ENCODE results near the gene GPR35. TPM values are rescaled to one million over a fixed set of nuclear protein-coding genes. Genes with fewer than 3 reads are reported as not detected.

GPR35 gene
- total RNA-seq, 1 experiment from 2014 or later, result 4.2 TPM

- Histone ChIP-seq H3K27ac (ENCODE audit: low read depth, low read length) (no peak overlapping the region), H3K9me3 (ENCODE audit: control insufficient read depth in 1 of 2, insufficient read depth in 1 of 2, low read depth in 1 of 2, low read length in 2 of 2) (no peaks in the 10 kb centered on the region), H3K9me2 (ENCODE audit: insufficient read depth) (no peaks in the 10 kb centered on the region), H3K4me2 (ENCODE audit: low read length) (no peak overlapping the region), H3K4me3 (replicated peaks in 1 of 2; ENCODE audit: low read depth in 1 of 2, low read length in 2 of 2) (no peak overlapping the region), H3K79me2 (ENCODE audit: insufficient read depth, low read length) (peaks cover 13% of the 10 kb centered on the region), H3K27me3 (ENCODE audit: insufficient read depth, low read length) (no peaks in the 10 kb centered on the region), H4K20me1 (ENCODE audit: insufficient read depth) (no peaks in the 10 kb centered on the region), H3K36me3 (ENCODE audit: control insufficient read depth in 1 of 2, insufficient read depth in 2 of 2, low read length in 2 of 2) (peaks cover 3 to 9% of the 10 kb centered on the region in 2 experiments; a peak in 3 of 4 replicates), H3K4me1 (ENCODE audit: control insufficient read depth in 1 of 2, insufficient read depth in 2 of 2, low read length in 2 of 2) (no peaks in the 10 kb centered on the region), H2AFZ (ENCODE audit: low read depth, low read length, poor library complexity, severe bottlenecking) (no peak overlapping the region), H3K9ac (ENCODE audit: low read length) (no peak overlapping the region)
- ChIA-PET RAD21 (ENCODE audit: low non-redundant PET in 1 of 2, low total read pairs in 2 of 2, uncharacterized antibody in 2 of 2, unreplicated experiment in 2 of 2) (no interaction called here), CTCF (no interaction called here), POLR2A (no interaction called here)
- BruUV-seq (replicated peaks), result no TSS peak
- no peak for ATAC-seq
- TF ChIP-seq REST (IDR thresholded peaks at IDR 0.05; ENCODE audit: low read depth) (no peak), SRF (IDR thresholded peaks at IDR 0.05; ENCODE audit: low read depth) (no peak), CBX3 (IDR thresholded peaks at IDR 0.05; ENCODE audit: low read depth) (no peak), EZH2phosphoT487 (IDR thresholded peaks at IDR 0.05; ENCODE audit: borderline replicate concordance) (no peak), TCF7L2 (IDR thresholded peaks at IDR 0.05; ENCODE audit: borderline replicate concordance, extremely low read depth, insufficient read depth, insufficient read length) (no peak), SIN3A (IDR thresholded peaks at IDR 0.05; ENCODE audit: low read depth) (no peak), ZNF274 (IDR thresholded peaks at IDR 0.05; ENCODE audit: low read depth, low read length) (no peak), EZH2 (IDR thresholded peaks at IDR 0.05) (no peak), EGR1 (IDR thresholded peaks at IDR 0.05; ENCODE audit: low read depth) (no peak)
- TF ChIP-seq, protein P1, sequence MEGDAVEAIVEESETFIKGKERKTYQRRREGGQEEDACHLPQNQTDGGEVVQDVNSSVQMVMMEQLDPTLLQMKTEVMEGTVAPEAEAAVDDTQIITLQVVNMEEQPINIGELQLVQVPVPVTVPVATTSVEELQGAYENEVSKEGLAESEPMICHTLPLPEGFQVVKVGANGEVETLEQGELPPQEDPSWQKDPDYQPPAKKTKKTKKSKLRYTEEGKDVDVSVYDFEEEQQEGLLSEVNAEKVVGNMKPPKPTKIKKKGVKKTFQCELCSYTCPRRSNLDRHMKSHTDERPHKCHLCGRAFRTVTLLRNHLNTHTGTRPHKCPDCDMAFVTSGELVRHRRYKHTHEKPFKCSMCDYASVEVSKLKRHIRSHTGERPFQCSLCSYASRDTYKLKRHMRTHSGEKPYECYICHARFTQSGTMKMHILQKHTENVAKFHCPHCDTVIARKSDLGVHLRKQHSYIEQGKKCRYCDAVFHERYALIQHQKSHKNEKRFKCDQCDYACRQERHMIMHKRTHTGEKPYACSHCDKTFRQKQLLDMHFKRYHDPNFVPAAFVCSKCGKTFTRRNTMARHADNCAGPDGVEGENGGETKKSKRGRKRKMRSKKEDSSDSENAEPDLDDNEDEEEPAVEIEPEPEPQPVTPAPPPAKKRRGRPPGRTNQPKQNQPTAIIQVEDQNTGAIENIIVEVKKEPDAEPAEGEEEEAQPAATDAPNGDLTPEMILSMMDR (IDR thresholded peaks at IDR 0.05 in 2 of 3, conservative IDR thresholded peaks at IDR 0.05 in 1 of 3; ENCODE audit: borderline replicate concordance in 1 of 3, insufficient read depth in 1 of 3, low read depth in 2 of 3, low read length in 2 of 3), result no peak
- TF ChIP-seq, protein P2, sequence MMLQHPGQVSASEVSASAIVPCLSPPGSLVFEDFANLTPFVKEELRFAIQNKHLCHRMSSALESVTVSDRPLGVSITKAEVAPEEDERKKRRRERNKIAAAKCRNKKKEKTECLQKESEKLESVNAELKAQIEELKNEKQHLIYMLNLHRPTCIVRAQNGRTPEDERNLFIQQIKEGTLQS (IDR thresholded peaks at IDR 0.05), result no peak
- DNase-seq (ENCODE audit: low read depth, low spot score), result no peak
- intact Hi-C loops (cut with micrococcal nuclease), result no loop called here
Measured at GRCh38 chr2:240593703-240594451, 31.4 kb upstream of the GPR35 start.

Measured in HCT116 (cell line).